Limb (tissue), 2 donors: ENCODE measurements around the gene NT5E.
"Not testable (repeated sequence)": the region's sequence is repeated elsewhere in the genome, so short reads cannot be mapped to it uniquely, and the experiment has no call there.

Experiments used
- DNase-seq, 2 donors: peaks; one replicate each; pipeline ENCODE4 v3.0.0-alpha.2; 2016; ENCODE audit errors: extremely low spot score in 2 of 2

The NT5E gene

DNA sequence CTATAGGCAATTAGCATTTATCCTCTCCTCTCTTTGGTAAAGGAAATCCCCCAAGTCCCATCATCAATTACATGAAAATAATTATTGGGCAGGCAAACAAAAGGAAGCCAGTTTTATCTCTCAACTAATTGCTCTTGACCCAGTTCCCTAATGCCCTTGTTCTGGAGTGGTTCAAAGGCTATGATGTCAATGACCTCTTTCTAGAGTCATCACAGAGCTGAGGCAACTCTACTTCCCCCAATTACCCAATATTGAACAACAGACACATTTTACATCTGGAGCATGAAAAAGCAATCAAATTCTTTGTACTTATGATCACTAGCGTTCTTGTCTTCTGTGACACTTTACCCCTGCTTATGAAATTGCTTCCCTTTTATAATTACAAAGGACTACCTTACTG, 43.5 kb downstream of the NT5E start:
- no peak for DNase-seq

DNA sequence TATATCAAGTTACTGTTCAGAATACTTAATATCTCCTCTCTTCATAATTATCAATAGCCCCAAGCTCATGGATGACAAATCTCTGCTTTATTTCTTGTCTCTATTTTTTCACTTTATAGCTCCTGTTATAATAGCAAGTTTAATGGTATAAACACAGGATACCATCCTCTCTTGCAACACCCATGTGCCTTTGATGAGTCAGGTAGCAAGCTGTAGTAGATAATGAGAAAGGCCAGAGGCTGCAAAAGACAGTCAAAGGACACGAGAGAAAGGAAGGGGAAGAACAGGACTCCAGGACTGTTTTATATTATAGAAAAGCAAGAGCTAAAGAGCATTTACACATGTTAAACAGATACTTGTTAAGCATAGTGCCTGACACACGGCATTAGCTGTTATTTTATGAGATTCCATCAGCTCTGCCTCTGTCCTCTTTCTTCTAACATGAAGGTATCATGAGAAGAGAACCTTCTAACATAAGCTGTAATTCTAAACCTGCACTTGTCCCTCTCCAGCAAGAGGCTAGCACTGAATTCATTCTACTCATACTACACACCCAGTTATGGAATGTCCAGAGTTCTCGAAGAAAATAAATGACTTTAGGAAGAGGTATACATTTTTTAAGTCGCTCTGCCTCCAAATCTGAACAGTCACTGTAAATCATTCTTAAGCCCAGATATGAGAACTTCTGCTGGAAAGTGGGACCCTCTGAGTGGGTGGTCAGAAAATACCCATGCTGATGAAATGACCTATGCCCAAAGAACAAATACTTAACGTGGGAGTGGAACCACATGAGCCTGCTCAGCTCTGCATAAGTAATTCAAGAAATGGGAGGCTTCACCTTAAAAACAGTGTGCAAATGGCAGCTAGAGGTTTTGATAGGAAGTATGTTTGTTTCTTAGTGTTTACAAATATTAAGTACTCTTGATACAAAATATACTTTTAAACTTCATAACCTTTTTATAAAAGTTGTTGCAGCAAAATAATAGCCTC, 45.0 kb downstream of the NT5E start:
- no peak for DNase-seq

DNA sequence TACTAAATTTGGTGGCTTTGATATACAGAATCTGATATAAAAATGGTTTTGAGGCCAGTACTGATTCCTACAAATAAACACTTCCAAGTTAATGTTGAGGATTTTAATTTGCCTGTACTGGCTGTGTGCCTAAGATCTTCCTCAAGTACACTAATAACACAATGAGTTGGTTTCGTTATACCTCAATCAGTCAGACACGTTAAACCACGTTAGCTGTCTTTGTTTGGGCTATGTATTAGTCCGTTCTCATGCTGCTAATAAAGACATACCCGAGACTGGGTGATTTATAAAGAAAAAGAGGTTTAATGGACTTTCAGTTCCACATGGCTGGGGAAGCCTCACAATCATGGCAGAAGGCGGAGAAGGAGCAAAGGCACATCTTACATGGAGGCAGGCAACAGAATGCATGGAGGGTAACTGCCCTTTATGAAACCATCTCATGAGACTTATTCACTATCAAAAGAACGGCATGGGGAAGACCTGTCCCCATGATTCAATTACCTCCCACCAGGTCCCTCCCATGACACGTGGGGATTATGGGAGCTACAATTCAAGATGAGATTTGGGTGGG, 46.2 kb downstream of the NT5E start:
- DNase-seq: no peak

DNA sequence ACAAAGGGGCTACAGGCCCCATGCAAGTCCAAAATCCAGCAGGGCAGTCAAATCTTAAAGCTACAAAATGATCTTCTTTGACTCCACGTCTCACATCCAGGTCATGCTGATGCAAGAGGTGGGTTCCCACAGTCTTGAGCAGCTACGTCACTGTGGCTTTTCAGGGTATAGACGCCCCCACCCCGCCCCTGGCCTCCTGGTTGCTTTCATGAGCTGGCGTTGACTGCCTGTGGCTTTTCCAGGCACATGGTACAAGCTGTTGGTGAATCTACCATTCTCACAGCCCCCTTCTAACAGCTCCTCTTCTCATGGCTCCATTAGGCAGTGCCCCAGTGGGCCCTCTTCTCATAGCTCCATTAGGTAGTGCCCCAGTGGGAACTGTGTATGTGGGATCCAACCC, 47.0 kb downstream of the NT5E start:
- no peak for DNase-seq

DNA sequence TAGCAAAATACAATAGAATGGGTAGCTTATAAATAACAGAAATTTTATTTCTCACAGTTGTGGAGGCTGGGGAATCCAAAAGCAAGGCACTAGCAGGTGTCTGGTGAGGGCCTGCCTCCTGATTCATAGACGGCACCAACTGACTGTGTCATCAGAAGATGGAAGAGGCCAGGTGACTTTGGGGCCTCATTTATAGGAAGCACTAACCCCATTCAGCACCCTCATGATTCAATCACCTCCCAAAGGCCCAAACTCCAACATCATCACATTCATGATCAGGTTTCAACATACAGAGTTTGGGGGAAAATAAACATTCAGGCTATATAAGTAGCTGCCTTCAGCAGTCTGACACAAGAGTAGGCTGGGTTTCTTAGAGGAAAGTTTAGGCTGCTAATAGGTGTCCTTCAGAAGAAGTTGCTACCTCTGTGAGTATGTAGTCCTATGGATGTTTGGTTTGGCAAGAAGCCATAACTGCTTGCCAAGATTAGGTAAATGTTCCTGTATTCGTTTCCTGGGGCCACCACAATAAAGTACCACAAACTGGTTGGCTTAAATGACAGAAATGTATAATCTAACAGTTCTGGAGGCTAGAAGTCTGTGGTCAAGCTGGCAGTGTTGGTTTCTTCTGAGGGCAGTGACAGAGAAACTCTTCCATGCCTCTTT, 48.8 kb downstream of the NT5E start:
- DNase-seq: no peak

DNA sequence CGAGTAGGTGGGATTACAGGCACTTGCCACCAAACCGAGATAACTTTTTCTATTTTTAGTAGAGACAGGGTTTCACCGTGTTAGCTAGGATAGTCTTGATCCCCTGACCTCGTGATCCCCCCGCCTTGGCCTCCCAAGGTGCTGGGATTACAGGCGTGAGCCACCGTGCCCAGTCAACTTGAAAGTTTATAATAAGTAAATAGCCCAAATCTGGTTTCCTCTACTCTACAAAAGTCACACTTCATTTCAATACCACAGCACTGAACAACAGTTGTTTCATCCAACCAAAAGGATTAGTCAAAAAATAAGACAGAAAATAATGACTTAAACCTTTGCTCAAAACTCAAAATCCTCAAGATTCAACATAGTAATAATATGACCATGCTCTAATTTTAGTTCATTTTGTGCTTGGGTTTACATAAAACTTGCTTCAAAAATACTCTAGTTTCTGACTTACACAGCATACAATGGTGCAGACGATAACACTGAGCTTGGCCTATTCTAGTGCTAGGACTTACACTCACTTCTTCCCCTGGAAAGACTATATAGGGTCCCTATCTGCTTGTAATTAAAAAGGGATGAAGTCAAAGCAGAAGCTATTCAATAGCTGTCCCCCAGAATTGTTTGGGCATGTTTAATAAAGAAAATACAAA, 56.7 kb downstream of the NT5E start:
- no peak for DNase-seq

DNA sequence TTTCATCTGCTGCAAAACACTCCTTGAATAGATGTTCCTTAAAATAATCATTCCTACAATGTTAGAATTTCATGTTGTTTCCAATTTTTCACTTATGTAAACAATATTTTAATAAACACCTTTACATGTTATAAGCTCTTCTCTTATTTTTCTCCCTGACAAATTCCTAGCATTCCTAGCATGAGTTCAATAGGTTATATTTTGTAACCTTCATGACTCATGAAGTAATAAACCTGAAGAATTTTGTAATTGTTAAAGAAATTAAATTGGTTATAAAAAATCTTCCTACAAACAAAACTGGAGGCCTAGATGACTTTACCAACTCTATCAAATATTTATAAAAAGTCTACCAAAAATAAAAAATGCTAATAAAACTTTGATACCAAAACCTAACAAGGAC, 66.3 kb downstream of the NT5E start:
- DNase-seq: no peak

DNA sequence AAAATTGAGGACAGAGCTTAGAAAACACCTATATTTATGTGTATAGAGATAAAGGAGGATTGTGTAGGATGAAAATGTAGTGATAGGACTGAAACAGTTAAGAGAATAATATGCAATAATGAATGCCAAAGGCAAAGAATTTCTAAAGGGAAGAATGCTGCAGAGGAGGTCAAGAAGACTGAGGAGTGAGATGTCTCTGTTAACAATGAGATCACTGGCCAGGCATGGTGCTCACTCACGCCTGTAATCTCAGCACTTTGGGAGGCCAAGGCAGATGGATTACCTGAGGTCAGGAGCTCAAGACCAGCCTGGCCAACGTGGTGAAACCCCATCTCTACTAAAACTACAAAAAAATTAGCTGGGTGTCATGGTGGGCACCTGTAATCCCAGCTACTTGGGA, 74.4 kb downstream of the NT5E start:
- DNase-seq: not testable (repeated sequence)

DNA sequence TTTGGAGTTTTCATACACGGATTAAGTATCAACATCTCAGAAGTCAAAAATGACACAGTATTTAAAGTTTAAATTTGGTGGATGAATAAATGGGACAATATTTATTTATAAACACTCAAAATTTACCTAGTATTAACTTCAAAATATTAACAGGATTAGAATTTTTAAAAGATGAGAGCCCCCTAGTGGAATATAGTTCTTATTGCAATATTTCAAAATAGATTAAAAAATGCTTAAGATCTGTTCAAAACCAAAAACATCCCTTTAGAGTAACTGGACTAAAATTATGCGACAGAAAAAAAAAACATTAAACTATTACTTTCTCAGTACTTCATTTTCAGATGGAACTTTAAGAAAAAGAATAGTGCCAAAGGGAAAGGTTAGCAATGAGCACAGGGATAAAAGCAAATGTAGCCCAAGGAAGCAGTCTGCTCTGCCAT, 87.2 kb downstream of the NT5E start:
- DNase-seq: peak in 1 of 2 donors; percentile 40

DNA sequence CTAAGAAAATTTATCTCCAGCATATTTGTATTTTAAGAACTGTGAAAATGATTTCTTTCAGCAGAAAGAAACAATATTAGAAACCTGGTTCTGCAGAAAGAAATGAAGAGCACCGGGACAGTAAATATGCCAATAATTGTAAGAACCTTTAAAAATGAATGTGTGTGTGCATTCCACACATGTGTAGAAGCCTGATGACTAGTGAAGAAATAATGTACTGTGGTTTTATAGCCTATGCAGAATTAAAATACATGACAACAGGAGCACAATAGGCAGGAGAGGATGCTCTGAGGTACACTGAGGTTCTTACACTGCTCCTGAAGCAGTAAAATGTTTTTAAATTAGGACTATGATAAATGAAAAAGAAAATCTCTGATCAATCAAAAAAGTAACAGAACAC, 94.9 kb downstream of the NT5E start:
- DNase-seq: no peak
